Neural cell (in vitro differentiated cells): ENCODE measurements around the gene TAF3. TPM values are rescaled to one million over a fixed set of nuclear protein-coding genes. Genes with fewer than 3 reads are reported as not detected.

Experiments used
- H2AFZ ChIP-seq: fragments of 200-600, 300-800 bp; sonication (generic), shearing (Covaris generic); 2 replicates; pipeline ENCODE4 v1.6.0; 2014; ENCODE audit warnings: low read depth, mild to moderate bottlenecking, antibody characterized with exemption, low read length, moderate library complexity
- H3F3A ChIP-seq: fragments of 200-600 bp; shearing (Covaris generic); 2 replicates; pipeline ENCODE4 v1.6.1; 2016; ENCODE audit warnings: mild to moderate bottlenecking, moderate library complexity, mixed read lengths, antibody characterized with exemption, low read length; ENCODE audit not compliant: insufficient read depth, poor library complexity, severe bottlenecking
- H3K27ac ChIP-seq: fragments of 200-600, 300-800 bp; sonication (generic), shearing (Covaris generic); 2 replicates; pipeline ENCODE4 v1.5.1; 2014; ENCODE audit warnings: mild to moderate bottlenecking, low read length, moderate library complexity
- H3K27me3 ChIP-seq: fragments of 300-800, 200-600 bp; sonication (generic), shearing (Covaris generic); 2 replicates; pipeline ENCODE4 v1.6.0; 2014; ENCODE audit warnings: mild to moderate bottlenecking, low read depth, low read length, moderate library complexity; ENCODE audit not compliant: insufficient read depth
- H3K36me3 ChIP-seq: fragments of 300-800, 200-600 bp; sonication (generic), shearing (Covaris generic); 2 replicates; pipeline ENCODE4 v1.5.1; 2014; ENCODE audit warnings: mild to moderate bottlenecking, antibody characterized with exemption, low read length, moderate library complexity; ENCODE audit not compliant: insufficient read depth
- H3K4me2 ChIP-seq: fragments of 300-800, 200-600 bp; sonication (generic), shearing (Covaris generic); 2 replicates; pipeline ENCODE4 v1.6.0; 2014; ENCODE audit warnings: mild to moderate bottlenecking, low read length
- H3K4me3 ChIP-seq: fragments of 300-800, 200-600 bp; sonication (generic), shearing (Covaris generic); 2 replicates; pipeline ENCODE4 v1.5.1; 2014; ENCODE audit warnings: mild to moderate bottlenecking, low read length, moderate library complexity
- H3K79me2 ChIP-seq: fragments of 200-600 bp; shearing (Covaris generic); replicated peaks from 2 replicates; pipeline ENCODE4 v1.6.0; 2014; ENCODE audit warnings: mild to moderate bottlenecking, low read length, moderate library complexity; ENCODE audit not compliant: insufficient read depth
- H3K9ac ChIP-seq: fragments of 300-800, 200-600 bp; sonication (generic), shearing (Covaris generic); 2 replicates; pipeline ENCODE4 v1.6.1; 2016; ENCODE audit warnings: mild to moderate bottlenecking, low read length, mixed read lengths
- H3K9me2 ChIP-seq: fragments of 200-600 bp; shearing (Covaris generic); 2 replicates; pipeline ENCODE4 v1.6.1; 2016; ENCODE audit warnings: mild to moderate bottlenecking, low read length, mixed read lengths; ENCODE audit not compliant: insufficient read depth
- H3K9me3 ChIP-seq: fragments of 200-600, 300-800 bp; sonication (generic), shearing (Covaris generic); 2 replicates; pipeline ENCODE4 v1.6.1; 2016; ENCODE audit warnings: mild to moderate bottlenecking, mixed run types, low read length, moderate library complexity, mixed read lengths
- H4K20me1 ChIP-seq: fragments of 200-600 bp; shearing (Covaris generic); 2 replicates; pipeline ENCODE4 v1.6.1; 2016; ENCODE audit warnings: mild to moderate bottlenecking, mixed run types; ENCODE audit not compliant: insufficient read depth
- CTCF ChIP-seq: fragments of 450-650 bp; IDR thresholded peaks from 2 replicates; pipeline ENCODE4 v1.5.1; 2014; ENCODE audit warnings: antibody characterized with exemption, mild to moderate bottlenecking, moderate library complexity; ENCODE audit not compliant: poor library complexity, severe bottlenecking
- EP300 ChIP-seq: fragments of 450-650 bp; conservative IDR thresholded peaks from 2 replicates; pipeline ENCODE4 v1.6.1; 2014; ENCODE audit warnings: antibody characterized with exemption, mild to moderate bottlenecking, moderate library complexity; ENCODE audit not compliant: poor library complexity, severe bottlenecking
- EZH2 ChIP-seq: fragments of 200-600, 300-800 bp; shearing (Covaris generic), sonication (generic); IDR thresholded peaks from 2 replicates; pipeline ENCODE4 v1.6.1; 2014; ENCODE audit warnings: antibody characterized with exemption, low read length, borderline replicate concordance, mild to moderate bottlenecking; ENCODE audit not compliant: insufficient read depth, poor library complexity, severe bottlenecking
- MXI1 ChIP-seq: fragments of 450-650 bp; conservative IDR thresholded peaks from 2 replicates; pipeline ENCODE4 v1.6.1; 2014; ENCODE audit warnings: antibody characterized with exemption, mild to moderate bottlenecking; ENCODE audit not compliant: poor library complexity, severe bottlenecking
- POLR2AphosphoS5 ChIP-seq: IDR thresholded peaks from 2 replicates; pipeline ENCODE4 v1.6.1; 2012
- RAD21 ChIP-seq: fragments of 450-650 bp; conservative IDR thresholded peaks from 2 replicates; pipeline ENCODE4 v1.6.1; 2014; ENCODE audit warnings: antibody characterized with exemption, mild to moderate bottlenecking, moderate library complexity
- REST ChIP-seq: IDR thresholded peaks from 2 replicates; pipeline ENCODE4 v1.6.1; 2012; ENCODE audit warnings: borderline replicate concordance
- SMC3 ChIP-seq: fragments of 450-650 bp; conservative IDR thresholded peaks from 2 replicates; pipeline ENCODE4 v1.6.1; 2014; ENCODE audit warnings: antibody characterized with exemption, mild to moderate bottlenecking, moderate library complexity; ENCODE audit not compliant: poor library complexity
- TAF1 ChIP-seq: IDR thresholded peaks from 2 replicates; pipeline ENCODE4 v1.6.1; 2012; ENCODE audit warnings: low read depth
- polyA plus RNA-seq: library from polyadenylated mRNA; depleted of rRNA; stranded (reverse); fragments of >200 nt; gene quantifications from 2 replicates; pipeline ENCODE4 v1.2.3, GENCODE V29; 2014

Gene TAF3
- polyA plus RNA-seq, 1 donor from 2014 or later: 2.0 TPM

- Histone ChIP-seq H3K27ac (no peak overlapping the region), H3K4me2 (no peak overlapping the region), H3K36me3 (no peaks in the 10 kb centered on the region), H3K79me2 (no peaks in the 10 kb centered on the region), H4K20me1 (no peaks in the 10 kb centered on the region), H3F3A (no peaks in the 10 kb centered on the region), H3K9me3 (no peaks in the 10 kb centered on the region), H3K9me2 (no peaks in the 10 kb centered on the region), H3K27me3 (peaks cover 99% of the 10 kb centered on the region), H3K9ac (no peak overlapping the region), H3K4me3 (no peak overlapping the region), H2AFZ (no peak overlapping the region)
- no peak for TF ChIP-seq EP300
- peak; percentile 15 for TF ChIP-seq POLR2AphosphoS5
Measured at GRCh38 chr10:8049045-8049864, 230.9 kb downstream of the TAF3 start.

GRCh38 chr10:8049865-8050555, 231.7 kb downstream of the TAF3 start:
- Histone ChIP-seq H2AFZ (no peak overlapping the region), H3K9me3 (no peaks in the 10 kb centered on the region), H3K79me2 (no peaks in the 10 kb centered on the region), H3K36me3 (no peaks in the 10 kb centered on the region), H3K9me2 (no peaks in the 10 kb centered on the region), H3K9ac (no peak overlapping the region), H3K4me2 (no peak overlapping the region), H3K4me3 (peak overlapping the region; percentile 34), H3F3A (no peaks in the 10 kb centered on the region), H3K27ac (no peak overlapping the region), H3K27me3 (peaks cover 99% of the 10 kb centered on the region), H4K20me1 (no peaks in the 10 kb centered on the region)
- peak; percentile 44 for TF ChIP-seq POLR2AphosphoS5
- no peak for TF ChIP-seq SMC3
- TF ChIP-seq MXI1: no peak

- Histone ChIP-seq H3K4me3 (peak overlapping the region; percentile 34), H2AFZ (no peak overlapping the region), H3K79me2 (no peaks in the 10 kb centered on the region), H3K9me3 (no peaks in the 10 kb centered on the region), H3K9ac (no peak overlapping the region), H3K27ac (no peak overlapping the region), H3K4me2 (no peak overlapping the region), H3K9me2 (no peaks in the 10 kb centered on the region), H4K20me1 (no peaks in the 10 kb centered on the region), H3F3A (no peaks in the 10 kb centered on the region), H3K27me3 (peaks cover 99% of the 10 kb centered on the region), H3K36me3 (no peaks in the 10 kb centered on the region)
- TF ChIP-seq EZH2 (peak; percentile 100), POLR2AphosphoS5 (no peak)
Measured at GRCh38 chr10:8050556-8051108, 232.3 kb downstream of the TAF3 start.

- Histone ChIP-seq H3K79me2 (no peaks in the 10 kb centered on the region), H3F3A (no peaks in the 10 kb centered on the region), H3K4me3 (no peak overlapping the region), H4K20me1 (no peaks in the 10 kb centered on the region), H3K36me3 (no peaks in the 10 kb centered on the region), H3K9me2 (no peaks in the 10 kb centered on the region), H3K27ac (no peak overlapping the region), H3K9me3 (no peaks in the 10 kb centered on the region), H2AFZ (no peak overlapping the region), H3K9ac (no peak overlapping the region), H3K27me3 (peaks cover 99% of the 10 kb centered on the region), H3K4me2 (no peak overlapping the region)
- no peak for TF ChIP-seq MXI1
- no peak for TF ChIP-seq EP300
- no peak for TF ChIP-seq CTCF
- no peak for TF ChIP-seq EZH2
- TF ChIP-seq SMC3: no peak
- TF ChIP-seq RAD21: no peak
- TF ChIP-seq TAF1: no peak
- TF ChIP-seq REST: no peak
- no peak for TF ChIP-seq POLR2AphosphoS5
Measured at GRCh38 chr10:8051109-8051821, 233.0 kb downstream of the TAF3 start.
